DND-41 (cell line): ENCODE measurements around the gene ENPP6.

ENCODE experiments used
- EZH2 ChIP-seq: IDR thresholded peaks from 3 replicates; pipeline ENCODE4 v1.6.1; 2012; ENCODE audit warnings: borderline replicate concordance, low read depth, mild to moderate bottlenecking, moderate library complexity, low read length, inconsistent platforms; ENCODE audit not compliant: severe bottlenecking
- TF ChIP-seq, protein P1 (sequence below): IDR thresholded peaks from 2 replicates; pipeline ENCODE4 v1.5.1; 2012; ENCODE audit warnings: borderline replicate concordance, low read length, moderate library complexity, mild to moderate bottlenecking; ENCODE audit not compliant: poor library complexity, severe bottlenecking; ENCODE audit errors: extremely low read depth

GRCh38 chr4:184115399-184115798 is 102.3 kb downstream of the ENPP6 start:
- TF ChIP-seq, protein P1, sequence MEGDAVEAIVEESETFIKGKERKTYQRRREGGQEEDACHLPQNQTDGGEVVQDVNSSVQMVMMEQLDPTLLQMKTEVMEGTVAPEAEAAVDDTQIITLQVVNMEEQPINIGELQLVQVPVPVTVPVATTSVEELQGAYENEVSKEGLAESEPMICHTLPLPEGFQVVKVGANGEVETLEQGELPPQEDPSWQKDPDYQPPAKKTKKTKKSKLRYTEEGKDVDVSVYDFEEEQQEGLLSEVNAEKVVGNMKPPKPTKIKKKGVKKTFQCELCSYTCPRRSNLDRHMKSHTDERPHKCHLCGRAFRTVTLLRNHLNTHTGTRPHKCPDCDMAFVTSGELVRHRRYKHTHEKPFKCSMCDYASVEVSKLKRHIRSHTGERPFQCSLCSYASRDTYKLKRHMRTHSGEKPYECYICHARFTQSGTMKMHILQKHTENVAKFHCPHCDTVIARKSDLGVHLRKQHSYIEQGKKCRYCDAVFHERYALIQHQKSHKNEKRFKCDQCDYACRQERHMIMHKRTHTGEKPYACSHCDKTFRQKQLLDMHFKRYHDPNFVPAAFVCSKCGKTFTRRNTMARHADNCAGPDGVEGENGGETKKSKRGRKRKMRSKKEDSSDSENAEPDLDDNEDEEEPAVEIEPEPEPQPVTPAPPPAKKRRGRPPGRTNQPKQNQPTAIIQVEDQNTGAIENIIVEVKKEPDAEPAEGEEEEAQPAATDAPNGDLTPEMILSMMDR = no peak
- TF ChIP-seq EZH2 = no peak
